HG02840 (cell line): ENCODE measurements around the gene PRND.

ENCODE experiments used
- ATAC-seq: cut with Tn5 transposase; IDR thresholded peaks from one replicate; pipeline ENCODE4 v1.9.1; 2021; ENCODE audit warnings: mild to moderate bottlenecking, moderate library complexity, moderate number of reproducible peaks; ENCODE audit not compliant: unreplicated experiment, low FRiP score

Gene PRND, protein sequence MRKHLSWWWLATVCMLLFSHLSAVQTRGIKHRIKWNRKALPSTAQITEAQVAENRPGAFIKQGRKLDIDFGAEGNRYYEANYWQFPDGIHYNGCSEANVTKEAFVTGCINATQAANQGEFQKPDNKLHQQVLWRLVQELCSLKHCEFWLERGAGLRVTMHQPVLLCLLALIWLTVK

DNA sequence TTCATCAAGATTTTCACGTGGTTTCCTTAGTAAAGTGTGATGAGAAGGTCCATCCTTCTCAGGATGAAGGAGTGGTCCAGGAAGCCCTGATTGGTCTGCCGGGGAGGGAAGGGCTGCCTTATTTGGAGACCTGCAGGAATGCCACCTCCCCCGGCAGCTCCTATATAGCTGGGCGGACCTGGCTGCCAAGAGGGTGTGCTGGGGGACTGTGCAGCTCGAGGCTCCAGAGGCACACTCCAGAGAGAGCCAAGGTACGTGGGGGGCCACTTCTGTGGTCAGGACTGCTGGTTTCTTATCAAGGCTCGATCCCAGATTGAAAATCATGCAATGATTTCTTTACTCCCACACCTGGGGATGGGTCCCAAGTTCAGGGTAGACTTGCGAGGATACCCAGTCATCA, at the start of gene PRND:
PRND (plus strand) TSS at position 191 of the 400 bp plus-strand sequence. CDS start 2,643 bp downstream, outside the sequence.
- ATAC-seq, result no peak

- no peak for ATAC-seq
These were observed 48.8 kb upstream of the PRND start for GRCh38 chr20:4672948-4673347.

DNA sequence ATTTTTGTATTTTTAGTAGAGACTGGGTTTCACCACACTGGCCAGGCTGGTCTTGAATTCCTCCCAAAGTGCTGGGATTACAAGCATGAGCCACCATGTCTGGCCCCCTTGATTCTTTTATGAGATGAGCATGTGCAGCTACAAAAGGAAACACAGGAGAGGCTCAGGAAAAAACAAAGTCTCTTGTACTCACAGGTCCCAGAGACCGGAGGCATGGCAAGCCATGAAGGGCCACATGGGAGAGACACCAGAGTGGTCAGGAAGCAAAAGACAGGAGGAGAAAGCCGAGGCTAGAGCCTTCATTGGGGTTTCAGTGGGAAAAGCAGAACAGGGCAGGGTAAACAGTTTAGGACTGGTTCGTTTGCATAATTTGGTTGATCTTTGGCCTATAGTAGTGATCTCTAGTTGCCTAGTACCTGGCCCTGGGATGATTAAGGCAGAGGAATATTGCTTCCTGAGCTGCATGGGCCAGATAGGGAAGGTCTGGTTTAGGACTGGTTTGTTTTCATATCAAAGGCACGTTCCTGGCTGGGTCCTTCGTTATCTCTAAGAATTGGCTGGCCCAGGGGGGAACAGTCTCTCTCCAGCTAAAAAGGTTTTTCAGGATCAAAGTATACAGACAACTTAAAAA, 48.2 kb upstream of the PRND start:
- ATAC-seq, result no peak

- ATAC-seq, result no peak
These were observed 47.0 kb upstream of the PRND start for GRCh38 chr20:4674672-4675071.

DNA sequence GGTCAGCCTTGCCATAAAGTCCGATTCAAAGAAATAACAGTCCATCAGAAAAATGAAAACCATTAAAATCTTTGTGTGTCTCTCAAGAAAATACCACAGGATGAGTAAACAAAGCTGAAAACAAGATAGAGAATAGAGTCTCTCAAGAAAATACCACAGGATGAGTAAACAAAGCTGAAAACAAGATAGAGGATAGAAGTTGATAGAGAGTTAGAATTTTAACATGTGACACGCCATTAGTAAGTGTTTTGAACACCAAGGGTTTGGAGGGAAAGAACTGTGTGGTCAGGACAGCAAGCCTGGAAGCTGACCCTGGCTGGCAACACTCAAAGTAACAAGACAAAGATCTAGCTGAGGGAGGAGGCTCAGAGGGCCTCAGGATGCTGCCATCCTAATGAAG, 43.9 kb upstream of the PRND start:
- no peak for ATAC-seq

DNA sequence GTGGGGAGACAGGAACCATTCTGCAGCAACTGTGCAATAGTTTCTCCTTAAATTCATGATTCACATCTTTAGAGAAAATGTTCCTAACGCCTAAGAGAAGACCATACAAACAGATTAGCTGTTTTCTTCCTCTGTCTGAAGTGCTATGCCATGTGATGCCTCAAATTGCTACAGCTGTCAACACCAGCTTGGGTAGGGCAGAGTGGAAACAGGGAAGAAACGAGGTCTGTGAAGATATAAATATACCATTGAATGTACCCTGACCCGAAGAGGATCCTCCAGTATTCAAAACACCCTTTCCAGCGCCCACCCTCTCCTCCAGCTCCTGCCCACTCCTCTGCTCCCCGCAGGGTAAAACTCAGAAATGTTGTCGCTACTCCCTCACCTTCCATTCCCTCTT, 40.3 kb upstream of the PRND start:
- ATAC-seq, result no peak

DNA sequence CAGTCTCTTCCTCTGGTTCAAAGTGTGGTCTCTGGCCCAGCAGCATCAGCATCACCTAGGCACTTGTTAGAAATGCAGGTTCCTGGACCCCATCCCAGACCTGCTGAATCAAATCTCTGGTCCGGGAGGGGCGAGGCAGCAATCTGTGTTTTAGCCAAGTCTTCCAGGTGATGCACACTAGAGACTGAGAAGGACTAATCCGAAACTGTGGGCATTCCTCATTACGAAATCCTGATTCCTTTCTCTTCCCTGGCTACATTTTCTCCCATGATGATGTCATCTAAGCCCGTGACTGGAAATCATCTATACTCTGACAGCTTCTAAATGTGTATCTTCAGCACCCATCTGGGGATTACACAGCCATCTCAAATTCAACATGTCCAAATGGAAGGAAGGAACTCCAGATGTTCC, 39.7 kb upstream of the PRND start:
- no peak for ATAC-seq

GRCh38 chr20:4682682-4683081, 39.0 kb upstream of the PRND start:
- no peak for ATAC-seq

DNA sequence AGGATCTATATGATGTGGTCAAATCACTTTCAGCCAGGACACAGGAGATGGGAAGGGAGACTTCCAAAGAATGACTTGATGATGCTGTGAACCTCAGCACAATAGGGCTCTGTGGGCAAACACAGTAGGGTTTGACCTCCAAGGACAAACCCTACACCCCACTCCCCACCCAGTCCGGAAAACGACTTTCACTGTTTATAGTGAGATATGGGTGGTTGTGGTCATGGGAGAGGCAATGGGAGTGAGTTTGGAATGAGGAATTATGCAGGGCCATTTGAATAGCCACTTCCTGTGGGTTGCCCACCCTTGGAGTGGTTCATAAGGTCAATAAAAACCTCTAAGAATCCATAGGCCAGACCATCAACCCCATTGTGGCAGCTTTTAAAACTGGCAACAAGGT, 38.4 kb upstream of the PRND start:
- no peak for ATAC-seq

DNA sequence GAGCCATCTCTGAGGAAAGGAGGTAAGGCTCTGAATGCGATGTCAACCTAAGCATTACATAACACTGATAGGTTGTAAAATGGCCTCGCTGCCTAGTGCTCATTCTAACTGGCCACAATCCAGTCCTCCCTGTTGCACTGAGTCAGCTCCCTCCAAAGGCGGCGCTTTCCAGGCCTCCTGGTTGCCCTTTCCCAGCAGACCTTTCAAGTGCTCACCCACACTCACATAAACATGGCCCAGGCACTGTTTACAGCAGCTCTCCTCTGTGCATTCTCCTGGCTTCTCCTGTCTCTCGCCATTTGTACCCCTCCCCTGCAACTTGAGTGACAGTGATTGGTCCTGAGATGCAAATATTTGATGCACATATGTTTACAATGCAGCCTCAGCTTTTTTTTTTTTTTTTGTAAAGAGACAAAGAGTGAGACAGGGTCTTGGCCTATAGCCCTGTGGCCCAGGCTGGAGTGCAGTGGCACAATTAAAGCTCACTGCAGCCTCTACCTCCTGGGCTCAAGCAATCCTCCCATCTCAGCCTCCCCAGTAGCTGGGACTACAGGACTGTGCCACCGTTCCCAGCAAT, 36.8 kb upstream of the PRND start:
- ATAC-seq, result no peak

GRCh38 chr20:4685923-4686221, 35.8 kb upstream of the PRND start:
- ATAC-seq, result no peak

- no peak for ATAC-seq
These were observed 33.4 kb upstream of the PRND start for GRCh38 chr20:4688305-4688704.

DNA sequence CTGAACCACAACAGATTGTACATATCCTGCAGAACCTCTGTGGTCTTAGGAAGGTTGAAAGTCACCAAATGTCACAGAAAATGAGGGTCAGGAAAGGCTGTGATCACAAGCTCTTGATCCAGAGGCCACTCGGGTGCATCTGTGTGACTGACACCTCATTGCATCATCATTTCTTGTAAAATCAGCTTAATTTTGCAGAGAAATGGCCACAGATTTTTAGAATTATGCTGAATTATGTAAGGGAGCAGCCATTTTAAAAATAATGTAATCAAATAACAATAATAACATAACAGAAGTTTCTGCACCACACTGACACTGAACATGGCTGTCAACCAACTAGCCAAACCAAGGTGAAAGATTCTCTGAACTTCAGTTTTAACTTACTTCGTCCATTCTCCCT, 32.5 kb upstream of the PRND start:
- ATAC-seq, result no peak

DNA sequence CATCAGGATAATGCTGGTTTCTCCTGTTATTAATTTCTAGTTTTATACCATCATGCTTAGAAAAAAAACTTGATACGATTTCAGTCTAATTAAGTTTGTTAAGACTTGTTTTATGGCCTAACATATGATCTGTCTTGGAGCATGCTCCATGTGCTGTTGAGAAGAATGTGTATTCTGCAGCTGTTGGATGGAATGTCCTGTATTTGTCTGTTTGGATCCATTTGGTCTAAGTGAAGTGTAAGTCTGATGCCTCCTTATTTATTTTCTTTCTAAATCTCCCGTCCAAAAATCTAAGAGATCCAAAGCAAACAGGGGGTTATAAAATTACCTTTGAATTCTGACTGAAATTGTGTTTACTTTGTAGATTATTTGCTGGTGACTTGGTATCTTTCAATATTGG, 30.0 kb upstream of the PRND start:
- ATAC-seq, result no peak

DNA sequence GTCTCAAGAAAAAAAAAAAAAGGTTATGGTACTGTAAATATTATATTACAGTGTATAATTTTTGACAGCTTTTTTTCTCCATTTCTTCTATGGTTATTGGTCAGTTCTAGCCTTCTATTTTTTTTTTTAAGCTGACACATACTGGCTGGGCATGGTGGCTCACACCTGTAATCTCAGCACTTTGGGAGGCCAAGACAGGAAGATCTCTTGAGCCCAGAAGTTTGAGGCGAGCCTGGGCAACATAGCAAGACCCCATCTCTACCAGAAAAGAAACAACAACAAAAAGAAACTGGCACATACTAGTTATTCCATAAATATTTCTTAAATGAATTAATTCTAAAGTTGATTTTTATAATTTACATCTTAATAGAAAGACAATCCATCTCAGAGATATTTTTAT, 27.6 kb upstream of the PRND start:
- ATAC-seq, result no peak

GRCh38 chr20:4697189-4697830, 24.4 kb upstream of the PRND start:
- no peak for ATAC-seq

DNA sequence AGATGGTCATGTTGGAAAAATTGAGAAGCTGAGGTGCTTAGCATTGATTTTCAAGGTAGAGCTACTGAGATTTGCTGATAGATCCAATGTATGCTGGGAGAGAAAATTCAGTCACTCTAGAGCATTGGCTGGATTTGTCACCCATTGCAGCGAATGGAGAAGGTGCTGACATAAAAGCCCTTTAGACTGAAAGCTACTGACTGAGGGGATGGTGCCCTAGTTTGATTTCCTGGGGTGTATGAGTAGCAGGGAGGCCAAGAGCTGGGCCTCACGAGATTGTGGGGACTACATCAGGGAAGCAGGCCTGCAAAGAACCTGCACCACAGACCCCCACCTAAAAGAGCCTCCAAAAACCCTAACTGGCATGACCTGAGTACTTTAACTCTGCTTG, 23.9 kb upstream of the PRND start:
- no peak for ATAC-seq

DNA sequence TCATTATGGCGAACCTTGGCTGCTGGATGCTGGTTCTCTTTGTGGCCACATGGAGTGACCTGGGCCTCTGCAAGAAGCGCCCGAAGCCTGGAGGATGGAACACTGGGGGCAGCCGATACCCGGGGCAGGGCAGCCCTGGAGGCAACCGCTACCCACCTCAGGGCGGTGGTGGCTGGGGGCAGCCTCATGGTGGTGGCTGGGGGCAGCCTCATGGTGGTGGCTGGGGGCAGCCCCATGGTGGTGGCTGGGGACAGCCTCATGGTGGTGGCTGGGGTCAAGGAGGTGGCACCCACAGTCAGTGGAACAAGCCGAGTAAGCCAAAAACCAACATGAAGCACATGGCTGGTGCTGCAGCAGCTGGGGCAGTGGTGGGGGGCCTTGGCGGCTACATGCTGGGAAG, 22.5 kb upstream of the PRND start:
- ATAC-seq, result no peak

- no peak for ATAC-seq
These were observed 21.8 kb upstream of the PRND start for GRCh38 chr20:4699957-4700356.

- no peak for ATAC-seq
These were observed 19.0 kb upstream of the PRND start for GRCh38 chr20:4702562-4703280.

- no peak for ATAC-seq
These were observed 18.4 kb upstream of the PRND start for GRCh38 chr20:4703281-4703676.
